SK-N-SH treated with all-trans-retinoic acid at 6 μM for 48 hours (cell line): ENCODE data around the gene SCMH1.

ENCODE experiments used
- ATAC-seq: fragments of 200-7000 bp; cut with Tn5 transposase; 3 replicates; pipeline ENCODE4 v1.9.1; 2020; ENCODE audit warnings: mild to moderate bottlenecking, moderate library complexity
- ARNTL ChIP-seq: fragments of 450-650 bp; formaldehyde crosslinking; IDR thresholded peaks from 2 replicates; pipeline ENCODE4 v1.5.0; 2020; ENCODE audit warnings: low read depth, mild to moderate bottlenecking, moderate library complexity, borderline replicate concordance
- BACH2 ChIP-seq: fragments of 250-450 bp; sonication (Bioruptor Pico); IDR thresholded peaks from 2 replicates; pipeline ENCODE4 v1.9.0; 2021; ENCODE audit warnings: mild to moderate bottlenecking, borderline replicate concordance
- CREB5 ChIP-seq: fragments of 250-450 bp; sonication (Bioruptor Pico); IDR thresholded peaks from 2 replicates; pipeline ENCODE4 v1.5.1; 2020; ENCODE audit warnings: low read depth, mild to moderate bottlenecking, moderate library complexity
- CSDC2 ChIP-seq: fragments of 250-450 bp; sonication (Bioruptor Pico); IDR thresholded peaks from 2 replicates; pipeline ENCODE4 v1.5.0; 2020; ENCODE audit warnings: mild to moderate bottlenecking, moderate library complexity
- CSRNP3 ChIP-seq: fragments of 250-450 bp; sonication (Bioruptor Pico); IDR thresholded peaks from 2 replicates; pipeline ENCODE4 v1.5.1; 2021; ENCODE audit warnings: mild to moderate bottlenecking, moderate library complexity
- ESRRG ChIP-seq: fragments of 250-450 bp; sonication (Bioruptor Pico); IDR thresholded peaks from 2 replicates; pipeline ENCODE4 v1.6.1; 2021; ENCODE audit warnings: mild to moderate bottlenecking
- ISL1 ChIP-seq: fragments of 250-450 bp; sonication (Bioruptor Pico); IDR thresholded peaks from 2 replicates; pipeline ENCODE4 v2.1.2; 2022; ENCODE audit warnings: mild to moderate bottlenecking, moderate library complexity
- POU6F1 ChIP-seq: fragments of 250-450 bp; sonication (Bioruptor Pico); IDR thresholded peaks from 2 replicates; pipeline ENCODE4 v1.8.0; 2021; ENCODE audit warnings: low read depth, mild to moderate bottlenecking, moderate library complexity, borderline replicate concordance
- PPARA ChIP-seq: fragments of 250-450 bp; sonication (Bioruptor Pico); IDR thresholded peaks from 2 replicates; pipeline ENCODE4 v1.5.0; 2020; ENCODE audit warnings: mild to moderate bottlenecking, borderline replicate concordance
- RARB ChIP-seq: fragments of 250-450 bp; sonication (Bioruptor Pico); IDR thresholded peaks from 2 replicates; pipeline ENCODE4 v1.8.0; 2021; ENCODE audit warnings: mild to moderate bottlenecking, moderate library complexity
- SNAI2 ChIP-seq: fragments of 250-450 bp; sonication (Bioruptor Pico); IDR thresholded peaks from 2 replicates; pipeline ENCODE4 v1.5.0; 2020; ENCODE audit warnings: mild to moderate bottlenecking, moderate library complexity
- TCF4 ChIP-seq: fragments of 250-450 bp; sonication (Bioruptor Pico); IDR thresholded peaks from 2 replicates; pipeline ENCODE4 v1.8.0; 2021; ENCODE audit warnings: mild to moderate bottlenecking, moderate library complexity, borderline replicate concordance
- TOX ChIP-seq: fragments of 250-450 bp; sonication (Bioruptor Pico); IDR thresholded peaks from 2 replicates; pipeline ENCODE4 v1.8.0; 2021; ENCODE audit warnings: mild to moderate bottlenecking, moderate library complexity, borderline replicate concordance
- TSHZ2 ChIP-seq: fragments of 250-450 bp; sonication (Bioruptor Pico); IDR thresholded peaks from 2 replicates; pipeline ENCODE4 v1.5.0; 2020; ENCODE audit warnings: mild to moderate bottlenecking, moderate library complexity
- ZC3H10 ChIP-seq: fragments of 250-450 bp; sonication (Bioruptor Pico); IDR thresholded peaks from 2 replicates; pipeline ENCODE4 v1.5.1; 2021; ENCODE audit warnings: mild to moderate bottlenecking, moderate library complexity
- ZFP3 ChIP-seq: fragments of 250-450 bp; sonication (Bioruptor Pico); IDR thresholded peaks from 2 replicates; pipeline ENCODE4 v1.5.0; 2020; ENCODE audit warnings: mild to moderate bottlenecking, moderate library complexity
- ZFP30 ChIP-seq: fragments of 450-650 bp; formaldehyde crosslinking; IDR thresholded peaks from 2 replicates; pipeline ENCODE4 v1.5.0; 2022; ENCODE audit warnings: mild to moderate bottlenecking, moderate library complexity
- ZNF565 ChIP-seq: fragments of 450-650 bp; formaldehyde crosslinking; conservative IDR thresholded peaks from 2 replicates; pipeline ENCODE4 v1.5.0; 2020; ENCODE audit warnings: low read depth, mild to moderate bottlenecking, moderate library complexity
- ZNF70 ChIP-seq: fragments of 450-650 bp; formaldehyde crosslinking; IDR thresholded peaks from 2 replicates; pipeline ENCODE4 v1.5.0; 2020; ENCODE audit warnings: mild to moderate bottlenecking, moderate library complexity
- ZNF8 ChIP-seq: fragments of 450-650 bp; formaldehyde crosslinking; IDR thresholded peaks from 2 replicates; pipeline ENCODE4 v1.5.0; 2020; ENCODE audit warnings: mild to moderate bottlenecking, moderate library complexity

The SCMH1 gene

GRCh38 chr1:40983286-40983685 lies 258.8 kb downstream of the SCMH1 start:
- peak; percentile 3; the same call in 1 of the 3 replicates for ATAC-seq
- TF ChIP-seq TSHZ2 (no peak), TOX (CRISPR knock-in tag) (0 out of 2 replicates have a peak, but pooled peaks have one; percentile 45)

- ATAC-seq, result no peak
- TF ChIP-seq ZNF70 (CRISPR knock-in tag) (no peak), CSRNP3 (CRISPR knock-in tag) (no peak), ARNTL (CRISPR knock-in tag) (no peak), PPARA (CRISPR knock-in tag) (no peak), POU6F1 (CRISPR knock-in tag) (no peak), TOX (CRISPR knock-in tag) (no peak), CREB5 (CRISPR knock-in tag) (no peak), ZNF565 (CRISPR knock-in tag) (no peak), SNAI2 (CRISPR knock-in tag) (no peak), ZC3H10 (CRISPR knock-in tag) (no peak), TSHZ2 (no peak), TCF4 (no peak), ZNF8 (CRISPR knock-in tag) (no peak), ZFP3 (no peak), ISL1 (CRISPR knock-in tag) (no peak), CSDC2 (CRISPR knock-in tag) (no peak), ESRRG (CRISPR knock-in tag) (no peak), BACH2 (CRISPR knock-in tag) (no peak), RARB (CRISPR knock-in tag) (no peak), ZFP30 (CRISPR knock-in tag) (no peak)
These were observed 259.4 kb downstream of the SCMH1 start for GRCh38 chr1:40982721-40983120.

- no peak for ATAC-seq
- no peak for TF ChIP-seq ZNF70 (CRISPR knock-in tag)
- no peak for TF ChIP-seq CREB5 (CRISPR knock-in tag)
- no peak for TF ChIP-seq ISL1 (CRISPR knock-in tag)
- TF ChIP-seq POU6F1 (CRISPR knock-in tag), result no peak
- TF ChIP-seq ESRRG (CRISPR knock-in tag), result no peak
- TF ChIP-seq ZFP30 (CRISPR knock-in tag), result no peak
- TF ChIP-seq TSHZ2, result no peak
- TF ChIP-seq SNAI2 (CRISPR knock-in tag), result no peak
- TF ChIP-seq ZFP3, result no peak
- TF ChIP-seq TOX (CRISPR knock-in tag), result no peak
These were observed 260.2 kb downstream of the SCMH1 start for GRCh38 chr1:40981691-40982448.
